ENCODE measurements around the gene KRTAP10-2. TPM values are rescaled to one million over a fixed set of nuclear protein-coding genes. Genes with fewer than 3 reads are reported as not detected.

KRTAP10-2 gene
- total RNA-seq, 1 experiment from 2014 or later: not detected

DNA sequence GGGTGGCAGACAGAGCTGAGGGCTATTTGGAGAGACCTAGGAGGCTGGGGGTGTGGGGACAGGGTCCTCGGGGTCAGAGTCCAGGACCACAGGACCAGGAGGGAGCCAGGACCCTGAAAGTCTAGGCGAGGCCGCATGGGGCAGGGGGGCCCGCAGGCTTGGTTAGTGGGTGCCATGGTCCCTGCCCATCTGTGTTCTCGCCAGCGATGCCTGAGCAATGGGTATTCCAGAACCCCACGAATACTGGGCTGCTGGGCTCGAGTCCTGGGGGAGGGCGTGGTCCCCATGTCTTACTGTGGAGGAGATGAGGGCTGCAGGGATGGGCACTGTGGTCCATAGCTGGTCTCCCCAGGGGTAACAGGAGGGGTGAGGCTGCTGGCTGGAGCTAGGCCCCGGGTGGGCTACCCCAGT is 39.0 kb upstream of the KRTAP10-2 start:
- CTCF ChIA-PET: interaction anchor here (0.6 kb wide), 2 partner anchors 44 to 358 kb away, joined by 4 read pairs; no protein-coding TSS in a partner anchor
- Mint-ChIP-seq H3K27ac (ENCODE audit: low read depth, unreplicated experiment) (no peak overlapping the region), H3K4me3 (ENCODE audit: unreplicated experiment) (no peak overlapping the region), H3K36me3 (ENCODE audit: insufficient read depth, unreplicated experiment) (peaks cover 5% of the 10 kb centered on the region), H3K9me3 (ENCODE audit: unreplicated experiment) (no peaks in the 10 kb centered on the region), H3K4me1 (ENCODE audit: insufficient read depth, unreplicated experiment) (no peaks in the 10 kb centered on the region), H3K27me3 (ENCODE audit: insufficient read depth, unreplicated experiment) (peaks cover 39% of the 10 kb centered on the region)
- intact Hi-C loops (cut with micrococcal nuclease): no loop called here
- DNase-seq (ENCODE audit: unreplicated experiment): no peak
- BruUV-seq (replicated peaks): no TSS peak
- POLR2A ChIA-PET: no interaction called here
- TF ChIP-seq, protein P1, sequence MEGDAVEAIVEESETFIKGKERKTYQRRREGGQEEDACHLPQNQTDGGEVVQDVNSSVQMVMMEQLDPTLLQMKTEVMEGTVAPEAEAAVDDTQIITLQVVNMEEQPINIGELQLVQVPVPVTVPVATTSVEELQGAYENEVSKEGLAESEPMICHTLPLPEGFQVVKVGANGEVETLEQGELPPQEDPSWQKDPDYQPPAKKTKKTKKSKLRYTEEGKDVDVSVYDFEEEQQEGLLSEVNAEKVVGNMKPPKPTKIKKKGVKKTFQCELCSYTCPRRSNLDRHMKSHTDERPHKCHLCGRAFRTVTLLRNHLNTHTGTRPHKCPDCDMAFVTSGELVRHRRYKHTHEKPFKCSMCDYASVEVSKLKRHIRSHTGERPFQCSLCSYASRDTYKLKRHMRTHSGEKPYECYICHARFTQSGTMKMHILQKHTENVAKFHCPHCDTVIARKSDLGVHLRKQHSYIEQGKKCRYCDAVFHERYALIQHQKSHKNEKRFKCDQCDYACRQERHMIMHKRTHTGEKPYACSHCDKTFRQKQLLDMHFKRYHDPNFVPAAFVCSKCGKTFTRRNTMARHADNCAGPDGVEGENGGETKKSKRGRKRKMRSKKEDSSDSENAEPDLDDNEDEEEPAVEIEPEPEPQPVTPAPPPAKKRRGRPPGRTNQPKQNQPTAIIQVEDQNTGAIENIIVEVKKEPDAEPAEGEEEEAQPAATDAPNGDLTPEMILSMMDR (IDR thresholded peaks at IDR 0.05; ENCODE audit: unreplicated experiment): no peak

DNA sequence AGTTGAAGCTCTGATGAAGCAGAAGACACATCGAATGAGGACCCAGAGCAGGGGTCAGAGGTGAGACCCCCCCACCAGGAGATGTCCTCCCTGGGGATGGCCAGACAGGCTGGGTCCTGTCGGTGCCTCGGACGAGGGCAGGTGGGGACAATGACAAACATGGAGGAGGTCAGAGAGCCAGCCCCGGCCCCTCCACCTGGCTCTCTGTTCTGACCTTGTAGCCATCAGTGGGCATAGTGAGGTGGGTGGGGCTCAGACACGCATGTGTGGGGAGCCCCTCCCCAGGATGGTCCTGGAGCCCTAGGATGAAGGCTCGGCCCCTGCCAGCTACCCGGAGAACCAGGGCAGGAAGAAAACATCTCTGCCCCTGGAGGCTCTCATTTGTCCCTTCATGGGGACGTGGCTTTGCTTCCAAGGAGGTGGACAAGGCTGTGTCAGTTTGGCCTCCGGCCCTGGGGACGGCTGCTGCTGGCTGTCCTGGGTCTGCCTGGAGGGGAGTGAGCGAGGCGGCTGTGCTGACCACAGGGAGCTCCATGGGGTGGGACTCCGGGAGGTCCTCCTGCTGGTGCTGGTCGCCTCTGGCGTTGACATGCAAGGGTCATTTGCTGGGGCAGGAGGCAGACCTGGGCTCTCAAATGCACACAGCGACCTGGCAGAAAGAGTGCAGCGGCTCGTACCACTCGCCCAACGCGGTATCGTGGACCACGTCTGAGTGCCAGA is 38.4 kb upstream of the KRTAP10-2 start:
- no TSS peak for BruUV-seq (replicated peaks)
- no peak for DNase-seq (ENCODE audit: unreplicated experiment)
- Mint-ChIP-seq H3K4me3 (ENCODE audit: unreplicated experiment) (no peak overlapping the region), H3K36me3 (ENCODE audit: insufficient read depth, unreplicated experiment) (peaks cover 5% of the 10 kb centered on the region), H3K9me3 (ENCODE audit: unreplicated experiment) (no peaks in the 10 kb centered on the region), H3K27ac (ENCODE audit: low read depth, unreplicated experiment) (no peak overlapping the region), H3K27me3 (ENCODE audit: insufficient read depth, unreplicated experiment) (peaks cover 45% of the 10 kb centered on the region), H3K4me1 (ENCODE audit: insufficient read depth, unreplicated experiment) (no peaks in the 10 kb centered on the region)
- CTCF ChIA-PET: interaction anchor here (0.6 kb wide), 1 partner anchor 43 kb away, joined by 4 read pairs; no protein-coding TSS in a partner anchor
- POLR2A ChIA-PET: no interaction called here
- intact Hi-C loops (cut with micrococcal nuclease): no loop called here
- TF ChIP-seq, protein P1 (IDR thresholded peaks at IDR 0.05; ENCODE audit: unreplicated experiment): no peak

DNA sequence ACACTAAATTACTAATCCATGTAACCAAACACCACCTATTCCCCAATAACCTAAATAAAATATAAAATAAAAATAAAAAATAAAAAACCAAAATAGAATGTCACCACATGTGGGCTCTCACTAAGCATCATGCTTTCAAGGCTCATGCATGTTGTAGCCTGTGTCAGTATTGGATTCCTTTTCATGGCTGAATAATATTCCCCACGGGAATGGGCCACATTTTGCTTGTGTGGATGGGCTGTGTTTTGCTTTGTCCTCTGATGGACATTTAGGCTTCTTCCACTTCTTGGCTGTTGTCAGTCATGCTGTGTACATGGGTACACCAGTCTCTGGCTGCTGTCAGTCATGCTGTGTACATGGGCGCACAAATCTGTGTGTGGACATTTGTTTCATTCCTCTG is 37.8 kb upstream of the KRTAP10-2 start:
- TF ChIP-seq, protein P1 (IDR thresholded peaks at IDR 0.05; ENCODE audit: unreplicated experiment): no peak
- ChIA-PET POLR2A (no interaction called here), CTCF (no interaction called here)
- BruUV-seq (replicated peaks): no TSS peak
- H3K27me3 Mint-ChIP-seq (ENCODE audit: insufficient read depth, unreplicated experiment): peaks cover 51% of the 10 kb centered on the region
- H3K4me1 Mint-ChIP-seq (ENCODE audit: insufficient read depth, unreplicated experiment): no peaks in the 10 kb centered on the region
- intact Hi-C loops (cut with micrococcal nuclease): no loop called here
- no peak for DNase-seq (ENCODE audit: unreplicated experiment)
- H3K9me3 Mint-ChIP-seq (ENCODE audit: unreplicated experiment): no peaks in the 10 kb centered on the region
- no peak overlapping the region for H3K27ac Mint-ChIP-seq (ENCODE audit: low read depth, unreplicated experiment)
- H3K36me3 Mint-ChIP-seq (ENCODE audit: insufficient read depth, unreplicated experiment): peaks cover 5% of the 10 kb centered on the region
- no peak overlapping the region for H3K4me3 Mint-ChIP-seq (ENCODE audit: unreplicated experiment)

DNA sequence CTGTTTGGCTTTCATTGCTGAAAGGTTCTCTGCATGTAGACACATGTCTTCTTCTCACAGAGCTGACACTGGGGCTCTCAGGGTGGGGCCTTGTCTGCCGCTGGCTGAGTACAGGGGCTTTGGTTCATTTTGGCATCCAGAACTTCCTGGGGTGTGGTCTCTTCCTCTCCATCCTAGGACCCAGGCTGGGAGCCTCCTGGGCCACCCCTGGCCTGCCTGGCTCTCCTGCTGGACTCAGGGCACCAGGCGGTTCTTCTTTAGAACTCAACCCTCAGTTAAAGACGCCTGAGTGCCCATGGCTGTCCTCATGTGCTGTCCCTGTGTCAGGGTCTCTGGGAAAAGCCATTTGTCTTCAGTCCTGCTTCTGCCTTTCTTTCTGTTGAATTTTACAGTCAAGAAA is 34.6 kb upstream of the KRTAP10-2 start:
- Mint-ChIP-seq H3K27ac (ENCODE audit: low read depth, unreplicated experiment) (no peak overlapping the region), H3K4me3 (ENCODE audit: unreplicated experiment) (no peak overlapping the region), H3K4me1 (ENCODE audit: insufficient read depth, unreplicated experiment) (no peaks in the 10 kb centered on the region), H3K27me3 (ENCODE audit: insufficient read depth, unreplicated experiment) (peaks cover 61% of the 10 kb centered on the region), H3K9me3 (ENCODE audit: unreplicated experiment) (peaks cover 8% of the 10 kb centered on the region), H3K36me3 (ENCODE audit: insufficient read depth, unreplicated experiment) (no peaks in the 10 kb centered on the region)
- DNase-seq (ENCODE audit: unreplicated experiment): no peak
- no TSS peak for BruUV-seq (replicated peaks)
- ChIA-PET CTCF (no interaction called here), POLR2A (no interaction called here)
- TF ChIP-seq, protein P1 (IDR thresholded peaks at IDR 0.05; ENCODE audit: unreplicated experiment): no peak
- intact Hi-C loops (cut with micrococcal nuclease): no loop called here
